Gastrocnemius medialis (tissue), 4 donors: ENCODE data around the gene FSTL1. TPM values are rescaled to one million over a fixed set of nuclear protein-coding genes. Genes with fewer than 3 reads are reported as not detected.

Experiments used
- ATAC-seq, 2 donors: fragments of 150-250 bp; one replicate each; pipeline ENCODE4 v1.9.1; 2016
- DNase-seq, 2 donors: peaks; one replicate each; pipeline ENCODE4 v3.0.0-alpha.2; 2019
- H3K27ac ChIP-seq, 4 donors: fragments of 200-600 bp; sonication (generic); 1 replicate in 1 of 4; 2 replicates in 3 of 4; pipeline ENCODE4 v1.5.1; 2016 to 2018; ENCODE audit warnings: mild to moderate bottlenecking in 2 of 4, moderate library complexity in 1 of 4
- H3K27me3 ChIP-seq, 3 donors: fragments of 200-600 bp; sonication (generic) in 2 of 3; 1 replicate in 1 of 3; 2 replicates in 2 of 3; pipeline versions ENCODE4 v1.5.1 to v1.6.0; 2016 to 2019; ENCODE audit warnings: mild to moderate bottlenecking in 1 of 3, moderate library complexity in 1 of 3
- H3K36me3 ChIP-seq, 2 donors: fragments of 200-600 bp; sonication (generic) in 1 of 2; one replicate each; pipeline ENCODE4 v1.5.1; 2017 to 2018
- H3K4me1 ChIP-seq, 2 donors: fragments of 200-600 bp; sonication (generic) in 1 of 2; one replicate each; pipeline ENCODE4 v1.5.1; 2016 to 2017; ENCODE audit warnings: mild to moderate bottlenecking in 2 of 2
- H3K4me3 ChIP-seq, 4 donors: fragments of 200-600 bp; sonication (generic) in 3 of 4; 1 replicate in 1 of 4; 2 replicates in 3 of 4; pipeline ENCODE4 v1.5.1; 2016 to 2019; ENCODE audit warnings: mild to moderate bottlenecking in 2 of 4
- H3K9me3 ChIP-seq, 3 donors: fragments of 200-600 bp; sonication (generic) in 2 of 3; 1 replicate in 1 of 3; 2 replicates in 2 of 3; pipeline ENCODE4 v1.5.1; 2016 to 2019
- CTCF ChIP-seq, 5 experiments: fragments of 450-650 bp in 3 of 5; fragments of 200-600 bp in 2 of 5; sonication (generic) in 2 of 5; IDR thresholded peaks in 4 of 5; conservative IDR thresholded peaks in 1 of 5; 1 replicate in 4 of 5; 2 replicates in 1 of 5; pipeline ENCODE4 v1.5.1; 2016 to 2019; ENCODE audit warnings: antibody characterized with exemption in 5 of 5, mild to moderate bottlenecking in 3 of 5, moderate library complexity in 3 of 5
- POLR2A ChIP-seq, 2 donors: fragments of 450-650 bp; IDR thresholded peaks; one replicate each; pipeline ENCODE4 v1.6.1; 2017; ENCODE audit warnings: antibody characterized with exemption in 2 of 2, mild to moderate bottlenecking in 2 of 2, moderate library complexity in 2 of 2
- in situ Hi-C, 4 donors: fragments of 200-750 bp; cut with MboI; loops; one replicate each; pipeline versions ENCODE4 v1.15.0 to v1.8.0; 2017; ENCODE audit warnings: low sequenced_read_pairs in 4 of 4
- intact Hi-C: fragments of 100-400 bp; cut with DNase I; formaldehyde crosslinking; loops from one replicate; pipeline ENCODE4 v1.15.1; 2023; ENCODE audit warnings: low total_unique reads
- total RNA-seq, 4 donors: library from RNA; depleted of rRNA; stranded (reverse); fragments of >200 nt; gene quantifications; one replicate each; pipeline versions ENCODE4 v1.1.0 to v1.2.3, GENCODE V29; 2016

FSTL1 gene
- total RNA-seq, 4 donors from 2014 or later = 33.4 to 77.5 (median 44.0) TPM

- in situ Hi-C loops (no loop called here), intact Hi-C loops (no loop called here)
- TF ChIP-seq CTCF (IDR thresholded peaks at IDR 0.05 in 4 of 5, conservative IDR thresholded peaks at IDR 0.05 in 1 of 5) (no peak), POLR2A (IDR thresholded peaks at IDR 0.05) (no peak)
- H3K27ac ChIP-seq = no peak overlapping the region
- H3K36me3 ChIP-seq = no peaks in the 10 kb centered on the region
- H3K4me3 ChIP-seq = no peak overlapping the region
- ATAC-seq (no peak), DNase-seq (no peak)
- H3K4me1 ChIP-seq = peaks cover 0 to 28% of the 10 kb centered on the region in 2 donors
- no peaks in the 10 kb centered on the region for H3K9me3 ChIP-seq
- H3K27me3 ChIP-seq = no peaks in the 10 kb centered on the region
Observed at GRCh38 chr3:120433662-120434331, 17.0 kb downstream of the FSTL1 start.

GRCh38 chr3:120432150-120432860, 18.5 kb downstream of the FSTL1 start:
- no peak overlapping the region for H3K27ac ChIP-seq
- no peak overlapping the region for H3K4me3 ChIP-seq
- peaks cover 0 to 25% of the 10 kb centered on the region in 2 donors for H3K4me1 ChIP-seq
- intact Hi-C loops (no loop called here), in situ Hi-C loops (no loop called here)
- H3K36me3 ChIP-seq = no peaks in the 10 kb centered on the region
- H3K27me3 ChIP-seq = no peaks in the 10 kb centered on the region
- no peak for ATAC-seq
- TF ChIP-seq POLR2A (IDR thresholded peaks at IDR 0.05) = no peak
- no peak for TF ChIP-seq CTCF (IDR thresholded peaks at IDR 0.05 in 4 of 5, conservative IDR thresholded peaks at IDR 0.05 in 1 of 5)
- no peak for DNase-seq
- no peaks in the 10 kb centered on the region for H3K9me3 ChIP-seq

GRCh38 chr3:120429921-120430361, 20.9 kb downstream of the FSTL1 start:
- no peak overlapping the region for H3K27ac ChIP-seq
- H3K4me1 ChIP-seq = peaks cover 0 to 13% of the 10 kb centered on the region in 2 donors
- ATAC-seq = no peak
- H3K36me3 ChIP-seq = no peaks in the 10 kb centered on the region
- no peak for TF ChIP-seq POLR2A (IDR thresholded peaks at IDR 0.05)
- DNase-seq = no peak
- H3K9me3 ChIP-seq = no peaks in the 10 kb centered on the region
- in situ Hi-C loops (no loop called here), intact Hi-C loops (no loop called here)
- H3K27me3 ChIP-seq = no peaks in the 10 kb centered on the region
- no peak overlapping the region for H3K4me3 ChIP-seq

GRCh38 chr3:120428924-120429323, 21.9 kb downstream of the FSTL1 start:
- no peak for DNase-seq
- in situ Hi-C loops (no loop called here), intact Hi-C loops (no loop called here)
- H3K4me1 ChIP-seq = peaks cover 0 to 11% of the 10 kb centered on the region in 2 donors
- TF ChIP-seq CTCF (IDR thresholded peaks at IDR 0.05 in 4 of 5, conservative IDR thresholded peaks at IDR 0.05 in 1 of 5) (no peak), POLR2A (IDR thresholded peaks at IDR 0.05) (no peak)
- no peaks in the 10 kb centered on the region for H3K36me3 ChIP-seq
- no peaks in the 10 kb centered on the region for H3K27me3 ChIP-seq
- no peaks in the 10 kb centered on the region for H3K9me3 ChIP-seq
- no peak for ATAC-seq
- no peak overlapping the region for H3K4me3 ChIP-seq
- H3K27ac ChIP-seq = no peak overlapping the region

GRCh38 chr3:120427201-120427600, 23.6 kb downstream of the FSTL1 start:
- ATAC-seq (no peak), DNase-seq (no peak)
- Histone ChIP-seq H3K9me3 (no peaks in the 10 kb centered on the region), H3K4me3 (no peak overlapping the region), H3K36me3 (no peaks in the 10 kb centered on the region), H3K27me3 (no peaks in the 10 kb centered on the region), H3K4me1 (peaks cover 0 to 12% of the 10 kb centered on the region in 2 donors), H3K27ac (no peak overlapping the region)
- TF ChIP-seq POLR2A (IDR thresholded peaks at IDR 0.05) = no peak
- no peak for TF ChIP-seq CTCF (IDR thresholded peaks at IDR 0.05 in 4 of 5, conservative IDR thresholded peaks at IDR 0.05 in 1 of 5)
- in situ Hi-C loops = no loop called here
- intact Hi-C loops = no loop called here
